ENCODE measurements around the gene MMAB.

MMAB gene

DNA sequence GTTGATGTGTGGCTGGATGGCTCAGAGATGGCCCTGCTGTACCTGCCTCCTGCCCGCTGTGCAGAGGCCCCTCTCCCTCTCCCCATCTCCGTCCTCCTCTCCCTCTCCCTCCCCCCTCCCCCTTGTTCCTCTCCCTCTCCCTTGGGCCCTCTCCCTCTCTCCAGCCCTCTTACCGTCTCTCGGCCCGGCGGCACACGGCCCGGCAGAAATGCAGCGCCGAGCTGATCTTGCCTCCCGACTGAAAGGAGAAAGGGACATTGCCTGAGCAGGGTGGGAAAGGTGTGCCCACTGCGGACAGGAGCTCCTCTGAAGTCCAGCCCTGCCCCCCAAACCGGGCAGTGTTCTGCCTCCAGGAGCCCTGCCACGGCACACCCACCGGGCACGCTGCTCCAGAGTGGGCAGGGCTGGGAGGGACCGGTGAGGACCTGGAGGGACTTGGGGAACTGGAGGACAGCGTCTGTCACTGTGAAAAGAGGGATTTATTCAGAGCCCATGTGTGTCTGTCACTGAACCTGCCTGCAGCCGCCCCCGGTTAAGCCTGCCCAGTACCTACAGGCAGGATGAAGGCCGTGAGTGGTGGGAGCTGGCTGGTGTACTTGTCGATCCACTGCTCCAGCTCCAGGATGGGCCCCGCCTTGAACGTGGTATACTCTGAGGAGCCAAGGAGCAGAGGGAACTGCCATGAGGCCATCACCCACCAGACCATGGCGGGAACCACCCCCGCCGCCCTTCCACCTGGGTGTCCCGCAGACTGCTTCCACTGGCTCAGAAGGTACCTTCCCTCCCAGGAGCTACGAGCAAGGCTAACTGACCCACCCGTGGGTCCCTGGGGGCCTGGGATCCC lies 12.2 kb downstream of the MMAB start:
- no peak overlapping the region for H3K4me3 ChIP-seq (ENCODE audit: low read depth, low read length)
- H3K27ac ChIP-seq, result no peak overlapping the region
- H3K36me3 ChIP-seq (replicated peaks), result peaks cover 2% of the 10 kb centered on the region
- no peaks in the 10 kb centered on the region for H3K27me3 ChIP-seq (replicated peaks)
- TF ChIP-seq, protein P1, sequence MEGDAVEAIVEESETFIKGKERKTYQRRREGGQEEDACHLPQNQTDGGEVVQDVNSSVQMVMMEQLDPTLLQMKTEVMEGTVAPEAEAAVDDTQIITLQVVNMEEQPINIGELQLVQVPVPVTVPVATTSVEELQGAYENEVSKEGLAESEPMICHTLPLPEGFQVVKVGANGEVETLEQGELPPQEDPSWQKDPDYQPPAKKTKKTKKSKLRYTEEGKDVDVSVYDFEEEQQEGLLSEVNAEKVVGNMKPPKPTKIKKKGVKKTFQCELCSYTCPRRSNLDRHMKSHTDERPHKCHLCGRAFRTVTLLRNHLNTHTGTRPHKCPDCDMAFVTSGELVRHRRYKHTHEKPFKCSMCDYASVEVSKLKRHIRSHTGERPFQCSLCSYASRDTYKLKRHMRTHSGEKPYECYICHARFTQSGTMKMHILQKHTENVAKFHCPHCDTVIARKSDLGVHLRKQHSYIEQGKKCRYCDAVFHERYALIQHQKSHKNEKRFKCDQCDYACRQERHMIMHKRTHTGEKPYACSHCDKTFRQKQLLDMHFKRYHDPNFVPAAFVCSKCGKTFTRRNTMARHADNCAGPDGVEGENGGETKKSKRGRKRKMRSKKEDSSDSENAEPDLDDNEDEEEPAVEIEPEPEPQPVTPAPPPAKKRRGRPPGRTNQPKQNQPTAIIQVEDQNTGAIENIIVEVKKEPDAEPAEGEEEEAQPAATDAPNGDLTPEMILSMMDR (IDR thresholded peaks at IDR 0.05; ENCODE audit: low read depth, low read length, missing control alignments), result no peak
- in situ Hi-C loops (cut with HindIII; ENCODE audit: low pct_ligation_motif_present, low sequenced_read_pairs), result no loop called here
- DNase-seq, result no peak

DNA sequence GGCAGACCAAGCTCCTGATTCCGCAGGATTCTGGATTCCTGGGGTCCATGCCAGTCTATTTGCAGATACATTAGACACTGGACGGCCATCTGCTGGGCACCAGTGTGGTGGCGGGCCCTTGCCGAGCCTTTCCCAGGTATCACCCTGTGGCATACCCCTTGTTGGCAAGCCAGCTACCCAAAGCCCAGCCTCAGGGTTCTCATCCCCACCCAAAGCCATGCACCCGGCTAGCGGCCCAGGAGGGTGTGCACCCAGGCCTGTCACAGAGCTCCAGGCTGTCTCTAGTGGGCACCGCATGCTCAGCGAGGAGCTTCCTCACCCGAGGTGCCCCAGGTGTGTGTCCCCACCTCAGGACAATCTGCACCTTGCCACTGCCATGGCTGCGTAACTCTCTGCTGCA lies 13.7 kb downstream of the MMAB start:
- in situ Hi-C loops (cut with HindIII; ENCODE audit: low pct_ligation_motif_present, low sequenced_read_pairs), result no loop called here

DNA sequence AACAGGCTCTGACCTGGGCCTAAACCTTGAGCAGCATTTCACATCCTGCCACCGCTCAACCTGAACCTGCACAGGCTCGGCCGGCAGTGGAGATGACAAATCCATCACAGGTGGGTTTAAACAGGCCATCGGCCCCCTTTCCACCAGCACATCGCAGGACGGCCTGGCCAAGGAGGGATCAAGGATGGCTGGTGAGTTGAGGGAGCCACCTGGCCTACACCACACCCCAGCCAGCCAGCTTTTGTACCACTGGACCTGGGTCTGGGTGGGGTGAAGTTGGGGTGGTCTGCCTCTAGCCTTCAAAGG lies 14.2 kb downstream of the MMAB start:
- Histone ChIP-seq H3K27ac (no peak overlapping the region), H3K27me3 (replicated peaks) (peaks cover 3% of the 10 kb centered on the region), H3K4me3 (ENCODE audit: low read depth, low read length) (no peak overlapping the region), H3K36me3 (replicated peaks) (no peaks in the 10 kb centered on the region)
- TF ChIP-seq, protein P1 (IDR thresholded peaks at IDR 0.05; ENCODE audit: low read depth, low read length, missing control alignments), result no peak
- in situ Hi-C loops (cut with HindIII; ENCODE audit: low pct_ligation_motif_present, low sequenced_read_pairs), result no loop called here
- DNase-seq, result no peak

More for the DNA sequence above, 13.7 kb downstream of the MMAB start:
- DNase-seq, result no peak
- Histone ChIP-seq H3K36me3 (replicated peaks) (peaks cover 1% of the 10 kb centered on the region), H3K4me3 (ENCODE audit: low read depth, low read length) (no peak overlapping the region), H3K27ac (no peak overlapping the region), H3K27me3 (replicated peaks) (peaks cover 3% of the 10 kb centered on the region)
- TF ChIP-seq, protein P1 (IDR thresholded peaks at IDR 0.05; ENCODE audit: low read depth, low read length, missing control alignments), result no peak

DNA sequence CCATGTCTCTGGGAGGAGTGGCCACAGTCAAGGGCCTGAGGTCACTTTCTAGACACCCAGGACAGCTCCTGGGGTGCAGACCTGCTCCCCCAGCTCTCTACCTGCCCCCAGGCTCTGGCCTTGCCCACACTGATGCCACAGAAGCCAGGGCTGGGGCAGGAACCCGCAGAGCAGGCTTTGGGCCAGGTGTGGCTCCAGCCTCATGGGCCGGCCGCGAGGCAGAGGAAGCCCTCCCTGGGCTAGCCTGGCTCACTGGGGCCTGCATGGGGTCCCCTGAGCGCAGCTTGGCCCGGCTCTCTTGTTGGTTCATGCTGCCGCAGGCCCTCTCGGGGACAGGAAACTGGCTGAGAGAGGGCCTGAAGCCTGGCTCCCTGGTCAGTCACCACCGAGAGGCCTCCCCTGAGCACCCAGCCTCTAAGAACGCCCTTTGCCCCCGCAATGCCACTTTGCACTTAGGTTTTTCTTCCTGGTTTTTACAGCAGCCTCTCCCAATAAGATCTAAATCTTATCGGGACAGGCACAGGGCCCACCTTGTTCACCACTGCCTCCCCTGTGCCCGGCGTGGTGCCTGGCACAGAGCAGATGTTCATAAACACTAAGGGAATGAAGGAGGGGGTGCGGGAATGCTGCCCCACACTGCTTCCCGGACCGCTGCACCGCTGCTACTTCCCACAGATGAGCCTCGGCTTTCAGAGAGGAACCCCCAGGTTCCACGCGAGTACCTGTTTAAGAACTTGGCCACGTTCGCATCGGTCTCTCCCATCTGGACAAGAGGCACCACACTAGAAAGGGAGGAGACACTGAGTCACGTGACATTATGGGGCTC lies 14.7 kb downstream of the MMAB start:
- no peak for DNase-seq
- H3K4me3 ChIP-seq (ENCODE audit: low read depth, low read length), result no peak overlapping the region
- TF ChIP-seq, protein P1 (IDR thresholded peaks at IDR 0.05; ENCODE audit: low read depth, low read length, missing control alignments), result no peak
- no peaks in the 10 kb centered on the region for H3K36me3 ChIP-seq (replicated peaks)
- H3K27ac ChIP-seq, result no peak overlapping the region
- in situ Hi-C loops (cut with HindIII; ENCODE audit: low pct_ligation_motif_present, low sequenced_read_pairs), result no loop called here
- peaks cover 3% of the 10 kb centered on the region for H3K27me3 ChIP-seq (replicated peaks)

DNA sequence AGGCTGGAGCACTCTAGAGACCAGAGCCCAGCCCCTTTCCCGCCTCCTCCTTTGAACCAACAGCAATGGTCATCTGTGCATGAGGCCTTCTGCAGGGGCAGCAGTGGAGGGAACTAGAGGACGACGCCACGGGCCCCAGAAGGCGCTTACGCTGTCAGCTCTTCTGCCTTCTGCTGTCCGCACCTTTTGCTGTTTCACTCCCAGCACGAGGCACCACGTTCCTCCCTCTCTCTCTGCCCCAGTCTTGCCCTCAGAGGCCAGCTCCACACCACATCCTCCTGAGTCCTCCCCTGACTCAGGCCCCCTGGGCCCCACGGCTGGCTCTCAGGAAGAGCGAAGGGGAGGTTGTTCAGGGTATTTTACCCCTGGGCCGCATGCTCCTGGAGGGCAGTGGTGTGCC lies 15.5 kb downstream of the MMAB start:
- no peak overlapping the region for H3K27ac ChIP-seq
- DNase-seq, result no peak
- peaks cover 3% of the 10 kb centered on the region for H3K27me3 ChIP-seq (replicated peaks)
- no peaks in the 10 kb centered on the region for H3K36me3 ChIP-seq (replicated peaks)
- in situ Hi-C loops (cut with HindIII; ENCODE audit: low pct_ligation_motif_present, low sequenced_read_pairs), result no loop called here
- H3K4me3 ChIP-seq (ENCODE audit: low read depth, low read length), result no peak overlapping the region
- TF ChIP-seq, protein P1 (IDR thresholded peaks at IDR 0.05; ENCODE audit: low read depth, low read length, missing control alignments), result no peak

Measured in brain microvascular endothelial cell (primary cell).